Measurements from ENCODE around the gene KIF5A.

Gene KIF5A

DNA sequence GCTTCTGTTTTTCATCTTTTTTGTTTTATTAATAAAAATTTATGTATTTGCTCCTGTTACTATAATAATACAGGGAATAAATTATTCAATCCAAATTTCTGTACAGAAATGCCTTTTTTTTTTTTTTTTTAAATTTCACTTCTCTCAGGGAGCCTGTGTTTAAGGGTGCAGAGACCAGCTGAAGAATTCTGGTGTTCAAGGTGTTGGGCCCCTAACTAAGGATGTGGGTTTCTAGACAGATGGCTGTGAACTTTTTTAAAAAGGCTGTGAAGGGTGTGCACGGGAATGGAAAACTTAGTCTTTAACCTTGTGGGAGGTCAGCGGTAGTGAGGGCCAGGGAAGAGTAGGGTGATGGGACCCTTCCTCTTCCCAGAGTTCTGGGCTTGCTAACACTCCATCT is 53.5 kb downstream of the KIF5A start:
- no peak overlapping the region for H3K4me3 ChIP-seq (ENCODE audit: low read depth, low read length)
- CTCF ChIA-PET: interaction anchor here (0.9 to 5.0 kb wide), 4 partner anchors 10 to 23 kb away, joined by 3 to 35 read pairs (median 12); no protein-coding TSS in a partner anchor
- POLR2A ChIA-PET: interaction anchor here (0.9 kb wide), 1 partner anchor 23 kb away, joined by 3 read pairs; no protein-coding TSS in a partner anchor
- no peak for DNase-seq (ENCODE audit: low read depth, low spot score)
- TF ChIP-seq, protein P1, sequence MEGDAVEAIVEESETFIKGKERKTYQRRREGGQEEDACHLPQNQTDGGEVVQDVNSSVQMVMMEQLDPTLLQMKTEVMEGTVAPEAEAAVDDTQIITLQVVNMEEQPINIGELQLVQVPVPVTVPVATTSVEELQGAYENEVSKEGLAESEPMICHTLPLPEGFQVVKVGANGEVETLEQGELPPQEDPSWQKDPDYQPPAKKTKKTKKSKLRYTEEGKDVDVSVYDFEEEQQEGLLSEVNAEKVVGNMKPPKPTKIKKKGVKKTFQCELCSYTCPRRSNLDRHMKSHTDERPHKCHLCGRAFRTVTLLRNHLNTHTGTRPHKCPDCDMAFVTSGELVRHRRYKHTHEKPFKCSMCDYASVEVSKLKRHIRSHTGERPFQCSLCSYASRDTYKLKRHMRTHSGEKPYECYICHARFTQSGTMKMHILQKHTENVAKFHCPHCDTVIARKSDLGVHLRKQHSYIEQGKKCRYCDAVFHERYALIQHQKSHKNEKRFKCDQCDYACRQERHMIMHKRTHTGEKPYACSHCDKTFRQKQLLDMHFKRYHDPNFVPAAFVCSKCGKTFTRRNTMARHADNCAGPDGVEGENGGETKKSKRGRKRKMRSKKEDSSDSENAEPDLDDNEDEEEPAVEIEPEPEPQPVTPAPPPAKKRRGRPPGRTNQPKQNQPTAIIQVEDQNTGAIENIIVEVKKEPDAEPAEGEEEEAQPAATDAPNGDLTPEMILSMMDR (IDR thresholded peaks at IDR 0.05; ENCODE audit: insufficient read depth, low read length, missing control alignments): no peak

DNA sequence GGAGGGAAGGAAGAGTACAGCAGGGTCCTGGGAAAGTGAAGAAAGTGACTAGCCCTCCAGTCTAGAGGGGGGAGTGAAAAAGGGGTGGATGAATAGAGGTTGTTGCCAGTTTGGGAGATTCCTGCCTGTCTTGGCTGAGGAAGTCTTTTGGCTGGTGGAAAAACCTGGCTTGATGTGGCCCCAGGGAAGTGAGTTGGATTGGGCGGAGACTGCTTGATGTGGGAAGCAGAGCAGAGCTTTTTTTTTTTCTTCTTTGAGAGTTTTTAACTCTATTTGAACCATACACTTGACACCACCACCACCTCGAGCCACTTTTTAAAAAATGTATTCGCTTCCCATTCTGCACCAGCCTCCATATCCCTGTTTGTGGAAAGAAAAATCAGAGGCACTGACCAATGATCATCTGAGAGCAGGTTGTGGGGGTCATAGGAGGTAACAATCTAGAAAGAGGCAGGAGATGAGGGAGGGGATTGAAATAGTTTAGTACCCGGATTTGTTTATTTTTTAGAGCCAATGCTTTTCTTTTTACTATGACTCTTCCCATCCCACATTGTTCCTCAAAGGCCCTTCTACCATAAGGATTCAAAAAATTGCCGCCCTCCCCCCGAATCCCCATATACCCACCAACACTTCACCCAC is 54.1 kb downstream of the KIF5A start:
- H3K4me3 ChIP-seq (ENCODE audit: low read depth, low read length): peak overlapping the region; percentile 71
- POLR2A ChIA-PET: interaction anchor here (0.9 kb wide), 1 partner anchor 23 kb away, joined by 3 read pairs; no protein-coding TSS in a partner anchor
- CTCF ChIA-PET: interaction anchor here (1.7 to 5.0 kb wide), 4 partner anchors 11 to 29 kb away, joined by 5 to 35 read pairs (median 12); partner anchors contain the start of gene B4GALNT1
- no peak for DNase-seq (ENCODE audit: low read depth, low spot score)
- TF ChIP-seq, protein P1 (IDR thresholded peaks at IDR 0.05; ENCODE audit: insufficient read depth, low read length, missing control alignments): no peak

DNA sequence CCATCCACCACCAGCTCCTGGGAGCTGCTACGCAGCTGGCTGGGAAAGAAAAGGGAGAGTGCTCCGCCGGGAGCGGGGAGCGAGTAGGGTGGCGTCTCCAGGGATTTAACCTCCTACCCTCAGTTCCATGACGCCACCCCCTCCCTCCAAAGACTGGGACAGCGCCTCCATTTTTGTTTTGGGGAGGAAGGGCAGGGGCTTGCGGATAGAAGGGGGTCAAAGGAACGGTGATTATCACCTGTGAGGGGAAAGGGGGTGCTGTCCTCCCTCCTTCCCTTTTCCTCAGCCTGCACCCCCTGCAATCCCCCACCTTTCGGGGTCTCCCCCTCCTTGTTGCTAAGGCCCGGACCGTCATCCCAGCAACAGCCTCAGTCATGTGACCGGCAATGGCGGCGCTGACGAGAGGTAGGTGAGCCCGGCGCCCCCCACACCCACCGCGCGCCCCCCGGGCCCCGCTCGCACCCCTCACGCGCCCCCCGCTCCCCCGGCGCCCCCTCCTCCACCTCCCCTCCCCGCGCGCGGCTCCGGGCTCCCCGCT is 54.7 kb downstream of the KIF5A start, which contains the start of gene DTX3:
DTX3 (plus strand) TSS at position 371 of the 538 bp plus-strand sequence. CDS start 1,694 bp downstream, outside the sequence.
- ChIA-PET CTCF (interaction anchor here (1.4 to 5.0 kb wide), 6 partner anchors 9 to 29 kb away, joined by 4 to 35 read pairs (median 6); partner anchors contain the start of gene B4GALNT1), POLR2A (no interaction called here)
- no peak for DNase-seq (ENCODE audit: low read depth, low spot score)
- TF ChIP-seq, protein P1 (IDR thresholded peaks at IDR 0.05; ENCODE audit: insufficient read depth, low read length, missing control alignments): no peak
- peak within 1 kb of the TSS; percentile 71 for H3K4me3 ChIP-seq (ENCODE audit: low read depth, low read length)

DNA sequence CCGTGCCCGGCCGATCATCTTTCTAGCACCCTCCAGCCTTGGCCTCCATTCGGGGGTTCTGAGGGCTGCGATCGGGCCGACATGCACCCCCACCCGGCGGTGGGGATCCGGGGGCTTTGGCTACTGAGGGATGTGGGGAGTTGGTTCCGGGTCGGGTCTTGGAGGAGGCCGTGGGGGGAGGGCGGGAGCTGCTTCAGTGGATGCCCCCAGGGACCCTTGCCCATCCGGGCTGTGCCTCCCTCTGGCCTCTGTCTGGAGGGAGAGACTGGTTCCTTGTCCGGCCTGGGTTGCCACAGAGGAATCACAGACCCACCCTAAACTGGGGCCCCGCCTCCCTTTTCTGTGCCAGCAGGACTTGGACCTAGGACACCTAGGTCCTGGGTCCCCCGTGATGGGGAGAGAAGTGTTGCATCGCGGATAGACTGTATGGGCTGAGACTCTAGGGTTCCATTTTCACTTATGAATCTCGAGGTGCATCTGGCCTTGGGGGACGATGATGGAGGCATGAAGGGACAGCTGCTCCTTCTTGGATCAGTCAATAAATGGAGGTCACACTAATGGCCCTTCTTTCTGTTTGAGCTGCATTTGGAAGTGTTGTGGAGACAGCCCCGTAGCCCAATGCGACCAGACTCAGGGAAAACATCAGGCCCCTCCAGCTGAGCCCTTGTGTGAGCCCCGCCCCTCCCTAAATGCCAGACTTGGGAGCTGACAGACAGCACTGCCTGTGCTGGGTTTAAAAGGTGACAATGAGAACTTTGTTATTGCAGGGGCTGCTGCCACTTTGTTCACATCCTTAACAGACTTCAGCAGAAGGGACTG is 55.4 kb downstream of the KIF5A start:
- TF ChIP-seq, protein P1 (IDR thresholded peaks at IDR 0.05; ENCODE audit: insufficient read depth, low read length, missing control alignments): no peak
- H3K4me3 ChIP-seq (ENCODE audit: low read depth, low read length): peak overlapping the region; percentile 71
- ChIA-PET CTCF (interaction anchor here (0.8 to 5.0 kb wide), 7 partner anchors 9 to 28 kb away, joined by 3 to 35 read pairs (median 5); partner anchors contain the start of gene B4GALNT1), POLR2A (interaction anchor here (1.2 kb wide), 1 partner anchor 9 kb away, joined by 4 read pairs; no protein-coding TSS in a partner anchor)
- DNase-seq (ENCODE audit: low read depth, low spot score): no peak

DNA sequence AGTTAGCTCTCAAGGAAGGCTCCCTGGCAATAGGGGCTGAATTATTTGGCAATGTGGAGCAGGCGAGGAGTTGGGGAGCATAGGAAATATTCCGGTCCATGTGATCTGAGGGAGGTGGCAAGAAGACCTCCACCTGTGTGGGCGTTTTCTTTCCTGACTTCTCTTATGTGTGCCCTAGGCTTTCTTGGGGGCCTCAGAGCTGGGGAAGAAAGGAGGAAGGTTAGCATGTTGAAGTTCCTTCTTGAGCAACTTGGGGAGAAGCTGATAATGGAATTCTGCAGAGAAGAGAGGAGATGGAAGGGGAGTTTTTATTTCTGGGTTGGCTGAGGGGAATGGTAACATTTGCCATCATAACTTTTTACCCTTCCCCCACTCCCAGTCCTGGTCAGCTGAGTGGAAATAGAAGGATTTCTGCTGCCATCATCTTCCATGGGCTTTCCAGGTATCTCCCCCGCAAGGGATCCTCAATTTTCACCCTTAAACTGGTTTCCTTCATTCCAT is 56.0 kb downstream of the KIF5A start:
- TF ChIP-seq, protein P1 (IDR thresholded peaks at IDR 0.05; ENCODE audit: insufficient read depth, low read length, missing control alignments): no peak
- H3K4me3 ChIP-seq (ENCODE audit: low read depth, low read length): peak overlapping the region; percentile 71
- CTCF ChIA-PET: interaction anchor here (0.8 to 5.0 kb wide), 8 partner anchors 8 to 27 kb away, joined by 3 to 35 read pairs (median 5); partner anchors contain the start of gene B4GALNT1
- POLR2A ChIA-PET: interaction anchor here (1.2 kb wide), 1 partner anchor 9 kb away, joined by 4 read pairs; no protein-coding TSS in a partner anchor
- no peak for DNase-seq (ENCODE audit: low read depth, low spot score)

Measured in AG04449 (cell line).